Upper lobe of right lung (tissue), 1 donor: ENCODE results near the gene MRPL52. TPM values are rescaled to one million over a fixed set of nuclear protein-coding genes. Genes with fewer than 3 reads are reported as not detected.
"Not testable (repeated sequence)": the region's sequence is repeated elsewhere in the genome, so short reads cannot be mapped to it uniquely, and the experiment has no call there.

ENCODE experiments used
- ATAC-seq: fragments of 200-7000 bp; cut with Tn5 transposase; one replicate; pipeline ENCODE4 v1.9.1; 2020; ENCODE audit warnings: mild to moderate bottlenecking, moderate library complexity
- DNase-seq: peaks from one replicate; pipeline ENCODE4 v3.0.0-alpha.2; 2020
- H3K27ac ChIP-seq: fragments of 200-600 bp; one replicate; pipeline ENCODE4 v1.8.0; 2022
- H3K27me3 ChIP-seq: fragments of 200-600 bp; one replicate; pipeline ENCODE4 v1.8.0; 2022; ENCODE audit warnings: mild to moderate bottlenecking
- H3K36me3 ChIP-seq: fragments of 200-600 bp; one replicate; pipeline ENCODE4 v1.8.0; 2022
- H3K4me1 ChIP-seq: fragments of 200-600 bp; one replicate; pipeline ENCODE4 v1.8.0; 2022
- H3K4me3 ChIP-seq: fragments of 200-600 bp; one replicate; pipeline ENCODE4 v1.8.0; 2022; ENCODE audit warnings: mild to moderate bottlenecking
- H3K9me3 ChIP-seq: fragments of 200-600 bp; one replicate; pipeline ENCODE4 v1.8.0; 2022
- CTCF ChIP-seq: fragments of 200-600 bp; IDR thresholded peaks from one replicate; pipeline ENCODE4 v1.8.0; 2022; ENCODE audit warnings: antibody characterized with exemption
- intact Hi-C: fragments of 100-400 bp; cut with DNase I; formaldehyde crosslinking; loops from one replicate; pipeline ENCODE4 v1.11.0; 2022
- total RNA-seq: library from RNA; stranded (reverse); fragmentation: NEBNext Ultra II Directional; extraction: Animal tissue kit (Norgen Biotek cat#: 25700); gene quantifications from one replicate; pipeline ENCODE4 v1.2.1, GENCODE V29; 2021
- donor health status: DM: no; HTN: yes; CAD: no; lungs with severe emphysema.

MRPL52 gene
- total RNA-seq, 1 donor from 2014 or later: 58.4 TPM

GRCh38 chr14:22820731-22821130 is 9.0 kb upstream of the MRPL52 start:
- Histone ChIP-seq H3K4me1 (peaks cover 43% of the 10 kb centered on the region), H3K27me3 (no peaks in the 10 kb centered on the region), H3K9me3 (no peaks in the 10 kb centered on the region), H3K27ac (peak overlapping the region; percentile 47), H3K36me3 (no peaks in the 10 kb centered on the region), H3K4me3 (no peak overlapping the region)
- TF ChIP-seq CTCF: no peak
- ATAC-seq (no peak), DNase-seq (peak; percentile 7)
- intact Hi-C loops: loop anchor here (5.0 kb wide), 1 partner anchor 37 kb away; no protein-coding TSS in a partner anchor

GRCh38 chr14:22821193-22822015 is 8.3 kb upstream of the MRPL52 start:
- intact Hi-C loops: loop anchor here (5.0 kb wide), 1 partner anchor 36 kb away; no protein-coding TSS in a partner anchor
- Histone ChIP-seq H3K36me3 (no peaks in the 10 kb centered on the region), H3K9me3 (no peaks in the 10 kb centered on the region), H3K27ac (peak overlapping the region; percentile 47), H3K4me1 (peaks cover 43% of the 10 kb centered on the region), H3K4me3 (no peak overlapping the region), H3K27me3 (no peaks in the 10 kb centered on the region)
- ATAC-seq (no peak), DNase-seq (peak; percentile 63)
- TF ChIP-seq CTCF: no peak

GRCh38 chr14:22822016-22822570 is 7.6 kb upstream of the MRPL52 start:
- H3K9me3 ChIP-seq: no peaks in the 10 kb centered on the region
- intact Hi-C loops: loop anchor here (5.0 kb wide), 1 partner anchor 35 kb away; no protein-coding TSS in a partner anchor
- ATAC-seq: no peak
- no peak for DNase-seq
- peak overlapping the region; percentile 74 for H3K27ac ChIP-seq
- no peaks in the 10 kb centered on the region for H3K36me3 ChIP-seq
- peaks cover 43% of the 10 kb centered on the region for H3K4me1 ChIP-seq
- TF ChIP-seq CTCF: no peak
- no peaks in the 10 kb centered on the region for H3K27me3 ChIP-seq
- H3K4me3 ChIP-seq: peak overlapping the region; percentile 45

- no peaks in the 10 kb centered on the region for H3K36me3 ChIP-seq
- TF ChIP-seq CTCF: peak; percentile 87
- H3K27ac ChIP-seq: peak overlapping the region; percentile 74
- DNase-seq: peak; percentile 88
- peak overlapping the region; percentile 45 for H3K4me3 ChIP-seq
- no peaks in the 10 kb centered on the region for H3K27me3 ChIP-seq
- no peaks in the 10 kb centered on the region for H3K9me3 ChIP-seq
- peak; percentile 77 for ATAC-seq
- H3K4me1 ChIP-seq: peaks cover 41% of the 10 kb centered on the region
- intact Hi-C loops: loop anchor here (5.0 kb wide), 1 partner anchor 35 kb away; no protein-coding TSS in a partner anchor
These were observed 7.1 kb upstream of the MRPL52 start for GRCh38 chr14:22822571-22823098.

- H3K27ac ChIP-seq: no peak overlapping the region
- no peaks in the 10 kb centered on the region for H3K9me3 ChIP-seq
- intact Hi-C loops: loop anchor here (5.0 kb wide), 1 partner anchor 32 kb away; no protein-coding TSS in a partner anchor
- no peak for ATAC-seq
- no peak for TF ChIP-seq CTCF
- H3K4me1 ChIP-seq: peaks cover 19% of the 10 kb centered on the region
- no peak overlapping the region for H3K4me3 ChIP-seq
- no peaks in the 10 kb centered on the region for H3K36me3 ChIP-seq
- no peaks in the 10 kb centered on the region for H3K27me3 ChIP-seq
- DNase-seq: no peak
These were observed 4.9 kb upstream of the MRPL52 start for GRCh38 chr14:22824711-22825359.

GRCh38 chr14:22829076-22829660 is 519 bp upstream of the MRPL52 start:
- peaks cover 12% of the 10 kb centered on the region for H3K36me3 ChIP-seq
- H3K4me1 ChIP-seq, ATAC-seq, intact Hi-C loops, H3K9me3 ChIP-seq, DNase-seq, H3K27me3 ChIP-seq: not testable (repeated sequence)
- peak overlapping the region; percentile 99 for H3K4me3 ChIP-seq
- peak overlapping the region; percentile 93 for H3K27ac ChIP-seq
